Thoracic aorta endothelial cell (primary cell): ENCODE data around the gene KRTAP4-6. TPM values are rescaled to one million over a fixed set of nuclear protein-coding genes. Genes with fewer than 3 reads are reported as not detected.

ENCODE experiments used
- small RNA-seq: library from RNA; depleted of rRNA; stranded (forward); fragments of <200 nt; gene quantifications from one replicate; pipeline ENCODE3, GENCODE V24; 2012
- total RNA-seq: library from RNA; depleted of rRNA; stranded (reverse); fragments of >200 nt; gene quantifications from 2 replicates; pipeline ENCODE4 v1.2.3, GENCODE V29; 2012

The KRTAP4-6 gene
- total RNA-seq: not detected in 2 replicates

DNA sequence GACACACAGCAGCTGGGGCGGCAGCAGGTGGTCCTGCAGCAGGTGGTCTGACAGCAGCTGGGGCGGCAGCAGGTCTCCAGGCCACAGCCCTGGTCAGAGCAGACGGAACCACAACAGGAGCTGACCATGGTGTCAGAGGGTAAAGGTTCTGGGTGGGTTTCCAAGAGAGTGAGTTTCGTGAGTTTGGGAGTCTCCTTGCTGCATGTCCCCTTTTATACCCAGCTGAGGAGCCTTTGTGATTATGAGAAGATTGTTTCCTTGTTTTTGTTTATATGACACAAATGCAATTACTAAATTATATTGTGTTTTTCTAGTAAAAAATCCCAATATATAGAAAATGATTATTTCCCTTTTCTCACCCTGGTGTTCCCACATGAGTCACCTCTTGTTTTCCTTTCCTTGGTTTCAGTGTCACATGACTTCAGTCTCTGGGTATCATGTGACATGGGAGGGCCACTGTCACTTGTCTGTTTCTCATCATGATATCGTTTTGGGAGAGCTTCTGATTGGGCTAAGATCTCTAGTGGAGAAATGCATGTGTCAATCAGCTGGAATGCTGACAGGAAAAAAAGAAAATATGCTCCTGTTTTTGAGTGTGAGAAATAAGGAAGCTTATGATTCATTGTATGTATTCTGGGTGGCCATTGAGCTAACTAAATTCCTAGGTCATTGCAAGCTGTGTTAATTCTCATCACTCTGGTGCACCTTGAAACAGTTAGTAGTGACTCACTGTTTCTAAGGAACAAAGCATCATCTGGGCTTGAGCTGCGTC is at the start of gene KRTAP4-6:
KRTAP4-6 (minus strand) TSS at position 185 of the 772 bp plus-strand sequence; CDS start at position 128, 57 bp downstream.

DNA sequence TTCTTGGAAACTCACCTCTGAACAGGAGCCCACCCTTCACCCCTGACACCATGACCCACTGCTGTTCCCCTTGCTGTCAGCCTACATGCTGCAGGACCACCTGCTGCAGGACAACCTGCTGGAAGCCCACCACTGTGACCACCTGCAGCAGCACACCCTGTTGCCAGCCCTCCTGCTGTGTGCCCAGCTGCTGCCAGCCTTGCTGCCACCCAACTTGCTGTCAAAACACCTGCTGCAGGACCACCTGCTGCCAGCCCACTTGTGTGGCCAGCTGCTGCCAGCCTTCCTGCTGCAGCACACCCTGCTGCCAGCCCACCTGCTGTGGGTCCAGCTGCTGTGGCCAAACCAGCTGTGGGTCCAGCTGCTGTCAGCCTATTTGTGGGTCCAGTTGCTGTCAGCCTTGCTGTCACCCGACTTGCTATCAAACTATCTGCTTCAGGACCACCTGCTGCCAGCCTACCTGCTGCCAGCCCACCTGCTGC is 49.5 kb upstream of the KRTAP4-6 start, which contains the start of gene KRTAP9-1:
KRTAP9-1 (plus strand) TSS at position 51 of the 482 bp plus-strand sequence; CDS start at position 51, 0 bp downstream.

DNA sequence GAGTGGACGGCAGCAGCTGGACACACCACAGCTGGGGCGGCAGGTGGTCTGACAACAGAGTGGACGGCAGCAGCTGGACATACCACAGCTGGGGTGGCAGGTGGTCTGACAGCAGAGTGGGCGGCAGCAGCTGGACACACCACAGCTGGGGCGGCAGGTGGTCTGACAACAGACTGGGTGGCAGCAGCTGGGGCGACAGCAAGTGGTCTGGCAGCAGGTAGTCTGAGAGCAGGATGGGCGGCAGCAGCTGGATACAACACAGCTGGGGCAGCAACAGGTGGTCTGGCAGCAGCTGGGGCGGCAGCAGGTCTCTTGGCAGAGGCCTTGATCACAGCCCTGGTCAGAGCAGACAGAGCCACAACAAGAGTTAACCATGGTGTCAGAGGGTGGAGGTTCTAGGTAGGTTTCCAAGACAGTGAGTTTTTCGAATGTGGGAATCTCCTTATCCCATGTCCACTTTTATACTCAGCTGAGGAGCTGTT is 44.2 kb upstream of the KRTAP4-6 start, which contains the start of gene KRTAP4-1:
KRTAP4-1 (minus strand) TSS at position 432 of the 482 bp plus-strand sequence; CDS start at position 375, 57 bp downstream.

GRCh38 chr17:41177727-41178271 is 37.5 kb upstream of the KRTAP4-6 start, which contains the start of gene KRTAP4-2:
Gene KRTAP4-2 (minus strand): TSS chr17:41178221. CDS start chr17:41178164, 57 bp downstream.

GRCh38 chr17:41168121-41168520 is 27.8 kb upstream of the KRTAP4-6 start, which contains the start of gene KRTAP4-3:
Gene KRTAP4-3 (minus strand): TSS chr17:41168221. CDS start chr17:41168172, 49 bp downstream.

GRCh38 chr17:41160648-41161047 is 20.3 kb upstream of the KRTAP4-6 start, which contains the start of gene KRTAP4-4:
Gene KRTAP4-4 (minus strand): TSS chr17:41160748. CDS start chr17:41160691, 57 bp downstream.

GRCh38 chr17:41149652-41149985 is 9.3 kb upstream of the KRTAP4-6 start, which contains the start of gene KRTAP4-5:
Gene KRTAP4-5 (minus strand): TSS chr17:41149825. CDS start chr17:41149767, 58 bp downstream.

DNA sequence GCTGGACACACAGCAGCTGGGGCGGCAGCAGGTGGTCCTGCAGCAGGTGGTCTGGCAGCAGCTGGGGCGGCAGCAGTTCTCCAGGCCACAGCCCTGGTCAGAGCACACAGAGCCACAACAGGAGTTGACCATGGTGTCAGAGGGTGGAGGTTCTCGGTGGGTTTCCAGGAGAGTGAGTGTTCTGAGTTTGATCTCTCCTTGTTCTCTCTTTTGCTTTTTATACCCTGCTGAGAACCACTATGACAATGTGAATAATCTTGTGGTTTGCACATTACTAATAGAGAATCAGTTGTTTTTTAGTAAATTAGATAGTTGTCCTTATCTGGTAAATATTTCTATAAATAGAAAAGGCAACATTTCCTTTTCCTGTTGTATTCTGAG is 16.4 kb downstream of the KRTAP4-6 start, which contains the start of gene KRTAP4-12:
KRTAP4-12 (minus strand) TSS at position 192 of the 381 bp plus-strand sequence; CDS start at position 132, 60 bp downstream.

DNA sequence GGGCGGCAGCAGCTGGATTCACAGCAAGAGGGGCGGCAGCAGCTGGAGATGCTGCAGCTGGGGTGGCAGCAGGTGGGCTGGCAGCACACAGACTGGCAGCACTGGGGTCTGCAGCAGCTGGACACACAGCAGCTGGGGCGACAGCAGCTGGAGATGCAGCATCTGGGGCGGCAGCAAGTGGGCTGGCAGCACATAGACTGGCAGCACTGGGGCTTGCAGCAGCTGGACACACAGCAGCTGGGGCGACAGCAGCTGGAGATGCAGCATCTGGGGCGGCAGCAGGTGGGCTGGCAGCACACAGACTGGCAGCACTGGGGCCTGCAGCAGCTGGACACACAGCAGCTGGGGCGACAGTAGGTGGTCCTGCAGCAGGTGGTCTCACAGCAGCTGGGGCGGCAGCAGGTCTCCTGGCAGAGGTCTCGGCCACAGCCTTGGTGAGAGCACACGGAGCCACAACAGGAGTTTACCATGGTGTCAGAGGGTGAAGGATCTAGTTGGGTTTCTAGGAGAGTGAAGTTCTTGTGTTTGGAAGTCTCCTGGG is 22.4 kb downstream of the KRTAP4-6 start, which contains the start of gene KRTAP4-11:
KRTAP4-11 (minus strand) TSS at position 528 of the 541 bp plus-strand sequence; CDS start at position 470, 58 bp downstream.

DNA sequence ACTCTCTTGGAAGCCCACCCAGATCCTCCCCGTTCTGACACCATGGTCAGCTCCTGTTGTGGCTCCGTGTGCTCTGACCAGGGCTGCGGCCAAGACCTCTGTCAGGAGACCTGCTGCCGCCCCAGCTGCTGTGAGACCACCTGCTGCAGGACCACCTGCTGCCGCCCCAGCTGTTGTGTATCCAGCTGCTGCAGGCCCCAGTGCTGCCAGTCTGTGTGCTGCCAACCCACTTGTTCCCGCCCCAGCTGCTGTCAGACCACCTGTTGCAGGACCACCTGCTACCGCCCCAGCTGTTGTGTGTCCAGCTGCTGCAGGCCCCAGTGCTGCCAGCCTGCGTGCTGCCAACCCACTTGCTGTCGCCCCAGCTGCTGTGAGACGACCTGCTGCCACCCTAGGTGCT is 35.0 kb downstream of the KRTAP4-6 start, which contains the start of gene KRTAP4-9:
KRTAP4-9 (plus strand) TSS at position 43 of the 400 bp plus-strand sequence; CDS start at position 43, 0 bp downstream.

DNA sequence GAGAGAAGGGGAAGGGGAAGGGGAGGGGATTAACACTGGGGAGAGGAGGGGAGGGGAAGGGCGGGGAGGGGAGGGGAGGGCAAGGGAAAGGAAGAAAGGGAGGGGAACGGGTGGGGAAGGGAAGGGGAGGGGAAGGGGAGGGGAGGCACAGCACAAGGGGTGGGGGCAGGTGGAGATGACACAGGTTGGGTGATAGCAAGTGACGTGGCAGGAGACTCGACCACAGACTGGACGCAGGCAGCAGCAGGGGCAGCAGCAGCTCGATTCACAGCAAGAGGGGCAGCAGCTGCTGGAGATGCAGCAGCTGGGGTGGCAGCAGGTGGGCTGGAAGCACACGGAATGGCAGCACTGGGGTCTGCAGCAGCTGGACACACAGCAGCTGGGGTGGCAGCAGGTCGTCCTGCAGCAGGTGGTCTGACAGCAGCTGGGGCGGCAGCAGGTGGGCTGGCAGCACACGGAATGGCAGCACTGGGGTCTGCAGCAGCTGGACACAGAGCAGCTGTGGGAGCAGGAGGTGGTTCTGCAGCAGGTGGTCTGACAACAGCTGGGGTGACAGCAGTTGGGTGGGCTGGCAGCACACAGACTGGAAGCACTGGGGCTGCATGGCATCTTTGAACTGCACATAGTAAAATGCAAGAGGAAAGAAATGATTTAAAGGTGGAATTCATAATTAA is 38.6 kb downstream of the KRTAP4-6 start, which contains the start of gene KRTAP4-16:
KRTAP4-16 (minus strand) TSS at position 624 of the 674 bp plus-strand sequence; CDS start at position 624, 0 bp downstream.

DNA sequence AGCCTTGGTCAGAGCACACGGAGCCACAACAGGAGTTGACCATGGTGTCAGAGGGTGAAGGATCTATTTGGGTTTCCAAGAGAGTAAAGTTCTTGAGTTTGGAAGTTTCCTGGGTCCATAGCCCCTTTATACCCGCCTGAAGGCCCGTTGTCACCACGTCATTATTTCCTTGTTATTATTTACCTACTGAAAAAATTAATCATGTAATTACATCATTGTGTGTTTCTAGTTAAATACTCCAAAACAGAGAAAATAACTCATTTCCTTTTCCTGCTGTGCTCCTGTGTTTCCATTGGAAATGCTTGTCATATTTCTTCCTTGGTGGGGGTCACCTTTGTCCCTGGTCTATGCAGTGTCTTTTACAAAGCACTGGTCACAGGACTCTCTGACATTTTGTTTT is 42.3 kb downstream of the KRTAP4-6 start, which contains the start of gene KRTAP4-8:
KRTAP4-8 (minus strand) TSS at position 101 of the 400 bp plus-strand sequence; CDS start at position 43, 58 bp downstream.

Small RNA genes lying within 50 kb of the gene (small RNA-seq; reads per million reads assigned to genes)
- gene KRTAP4-17P: not detected

Other genes with a start within 250 kb of the KRTAP4-6 start
- gene KRT23, start 202.9 kb downstream of the KRTAP4-6 start, total RNA-seq: not detected in 2 replicates
- not detected in 2 replicates for gene KRT39, start 173.6 kb downstream of the KRTAP4-6 start, total RNA-seq
- gene KRT40, start 156.2 kb downstream of the KRTAP4-6 start, total RNA-seq: not detected in 2 replicates
- not detected in 2 replicates for gene KRTAP3-3, start 146.4 kb downstream of the KRTAP4-6 start, total RNA-seq
- not detected in 2 replicates for gene KRTAP3-2, start 140.6 kb downstream of the KRTAP4-6 start, total RNA-seq
- not detected in 2 replicates for gene KRTAP3-1, start 131.4 kb downstream of the KRTAP4-6 start, total RNA-seq
- gene KRTAP1-5, start 113.3 kb downstream of the KRTAP4-6 start, total RNA-seq: not detected in 2 replicates
- gene KRTAP1-4, start 110.3 kb downstream of the KRTAP4-6 start, total RNA-seq: not detected in 2 replicates
- gene KRTAP1-3, start 105.7 kb downstream of the KRTAP4-6 start, total RNA-seq: not detected in 2 replicates
- gene KRTAP1-1, start 99.1 kb downstream of the KRTAP4-6 start, total RNA-seq: not detected in 2 replicates
- gene KRTAP2-1, start 93.2 kb downstream of the KRTAP4-6 start, total RNA-seq: not detected in 2 replicates
- not detected in 2 replicates for gene KRTAP2-2, start 85.3 kb downstream of the KRTAP4-6 start, total RNA-seq
- not detected in 2 replicates for gene KRTAP2-3, start 80.4 kb downstream of the KRTAP4-6 start, total RNA-seq
- gene KRTAP2-4, start 74.7 kb downstream of the KRTAP4-6 start, total RNA-seq: not detected in 2 replicates
- gene KRTAP4-7, start 56.4 kb downstream of the KRTAP4-6 start, total RNA-seq: not detected in 2 replicates
- gene KRTAP4-8, start 42.4 kb downstream of the KRTAP4-6 start, total RNA-seq: not detected in 2 replicates
- not detected in 2 replicates for gene KRTAP4-16, start 38.3 kb downstream of the KRTAP4-6 start, total RNA-seq
- gene KRTAP4-9, start 35.2 kb downstream of the KRTAP4-6 start, total RNA-seq: not detected in 2 replicates
- not detected in 2 replicates for gene KRTAP4-11, start 22.2 kb downstream of the KRTAP4-6 start, total RNA-seq
- gene KRTAP4-12, start 16.4 kb downstream of the KRTAP4-6 start, total RNA-seq: not detected in 2 replicates
- not detected in 2 replicates for gene KRTAP4-5, start 9.3 kb upstream of the KRTAP4-6 start, total RNA-seq
- not detected in 2 replicates for gene KRTAP4-4, start 20.2 kb upstream of the KRTAP4-6 start, total RNA-seq
- not detected in 2 replicates for gene KRTAP4-3, start 27.7 kb upstream of the KRTAP4-6 start, total RNA-seq
- not detected in 2 replicates for gene KRTAP4-2, start 37.7 kb upstream of the KRTAP4-6 start, total RNA-seq
- not detected in 2 replicates for gene KRTAP4-1, start 44.4 kb upstream of the KRTAP4-6 start, total RNA-seq
- not detected in 2 replicates for gene KRTAP9-1, start 49.3 kb upstream of the KRTAP4-6 start, total RNA-seq
- not detected in 2 replicates for gene KRTAP9-2, start 86.1 kb upstream of the KRTAP4-6 start, total RNA-seq
- not detected in 2 replicates for gene KRTAP9-3, start 91.9 kb upstream of the KRTAP4-6 start, total RNA-seq
- not detected in 2 replicates for gene KRTAP9-8, start 97.5 kb upstream of the KRTAP4-6 start, total RNA-seq
- gene KRTAP9-4, start 109.1 kb upstream of the KRTAP4-6 start, total RNA-seq: not detected in 2 replicates
- gene KRTAP9-9, start 114.8 kb upstream of the KRTAP4-6 start, total RNA-seq: not detected in 2 replicates
- not detected in 2 replicates for gene KRTAP9-6, start 124.8 kb upstream of the KRTAP4-6 start, total RNA-seq
- not detected in 2 replicates for gene KRTAP9-7, start 135.2 kb upstream of the KRTAP4-6 start, total RNA-seq
- not detected in 2 replicates for gene KRTAP29-1, start 162.3 kb upstream of the KRTAP4-6 start, total RNA-seq
- gene KRTAP16-1, start 168.8 kb upstream of the KRTAP4-6 start, total RNA-seq: not detected in 2 replicates
- gene KRTAP17-1, start 175.2 kb upstream of the KRTAP4-6 start, total RNA-seq: not detected in 2 replicates
- not detected in 2 replicates for gene KRT33A, start 210.3 kb upstream of the KRTAP4-6 start, total RNA-seq
- not detected in 2 replicates for gene KRT33B, start 229.3 kb upstream of the KRTAP4-6 start, total RNA-seq
- not detected in 2 replicates for gene KRT34, start 241.8 kb upstream of the KRTAP4-6 start, total RNA-seq